Type B pancreatic cell (in vitro differentiated cells): Measurements from ENCODE around the gene C6. TPM values are rescaled to one million over a fixed set of nuclear protein-coding genes. Genes with fewer than 3 reads are reported as not detected.

ENCODE experiments used
- DNase-seq: peaks from one replicate; pipeline ENCODE4 v3.0.0; 2021; ENCODE audit warnings: mixed read lengths; ENCODE audit not compliant: unreplicated experiment; ENCODE audit errors: extremely low spot score
- H3K27ac Mint-ChIP-seq: 2 replicates; pipeline ENCODE4 v1.8.0; 2021; ENCODE audit warnings: mild to moderate bottlenecking, mixed read lengths
- H3K27me3 Mint-ChIP-seq: 2 replicates; pipeline ENCODE4 v1.8.0; 2021; ENCODE audit warnings: mixed read lengths
- H3K36me3 Mint-ChIP-seq: 2 replicates; pipeline ENCODE4 v1.8.0; 2021; ENCODE audit warnings: mixed read lengths
- H3K4me1 Mint-ChIP-seq: one replicate; pipeline ENCODE4 v1.8.0; 2021; ENCODE audit warnings: mixed read lengths; ENCODE audit not compliant: unreplicated experiment
- H3K4me3 Mint-ChIP-seq: 2 replicates; pipeline ENCODE4 v1.8.0; 2021; ENCODE audit warnings: mild to moderate bottlenecking, mixed read lengths
- H3K9me3 Mint-ChIP-seq: 2 replicates; pipeline ENCODE4 v1.8.0; 2021; ENCODE audit warnings: mixed read lengths
- CTCF ChIP-seq: fragments of 200-600 bp; sonication (generic); conservative IDR thresholded peaks from 2 replicates; pipeline ENCODE4 v1.5.0; 2021; ENCODE audit warnings: antibody characterized with exemption, mild to moderate bottlenecking
- total RNA-seq: library from RNA; stranded (reverse); gene quantifications from 2 replicates; pipeline ENCODE4 v1.2.1, GENCODE V29; 2021; ENCODE audit warnings: low replicate concordance

Gene C6
- total RNA-seq, 1 donor from 2014 or later: 2.3 TPM

- Mint-ChIP-seq H3K4me1 (no peaks in the 10 kb centered on the region), H3K27ac (no peak overlapping the region)
- no peak for DNase-seq
These were observed 13.7 kb downstream of the C6 start for GRCh38 chr5:41199660-41200059.

DNA sequence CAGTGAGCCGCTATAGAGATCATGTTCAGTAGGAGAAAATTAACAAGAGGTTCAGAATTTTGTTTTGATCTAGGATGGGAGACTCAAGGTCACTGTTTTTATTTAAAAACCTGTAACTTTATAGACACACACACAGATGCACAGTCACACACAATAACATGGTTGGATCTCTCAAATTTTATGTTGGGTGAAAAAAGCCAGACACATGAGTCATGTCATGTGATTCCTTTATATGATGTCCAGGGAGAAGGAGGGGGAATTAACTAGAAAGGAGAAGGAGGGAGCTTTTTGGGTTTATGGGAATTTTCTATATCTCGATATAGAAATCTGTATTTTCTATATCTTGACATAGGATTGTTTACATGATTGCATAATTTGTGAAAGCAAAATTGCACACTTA lies 17.1 kb downstream of the C6 start:
- no peak for TF ChIP-seq CTCF
- H3K4me1 Mint-ChIP-seq: no peaks in the 10 kb centered on the region
- no peaks in the 10 kb centered on the region for H3K27me3 Mint-ChIP-seq
- H3K27ac Mint-ChIP-seq: no peak overlapping the region
- H3K36me3 Mint-ChIP-seq: no peaks in the 10 kb centered on the region
- DNase-seq: no peak
- no peak overlapping the region for H3K4me3 Mint-ChIP-seq
- H3K9me3 Mint-ChIP-seq: no peaks in the 10 kb centered on the region

More at GRCh38 chr5:41199660-41200059, 13.7 kb downstream of the C6 start:
- no peak for TF ChIP-seq CTCF
- Mint-ChIP-seq H3K36me3 (no peaks in the 10 kb centered on the region), H3K9me3 (no peaks in the 10 kb centered on the region), H3K27me3 (no peaks in the 10 kb centered on the region), H3K4me3 (no peak overlapping the region)

GRCh38 chr5:41195228-41195627 lies 18.1 kb downstream of the C6 start:
- DNase-seq: no peak
- TF ChIP-seq CTCF: no peak
- Mint-ChIP-seq H3K27ac (no peak overlapping the region), H3K4me1 (no peaks in the 10 kb centered on the region), H3K27me3 (no peaks in the 10 kb centered on the region), H3K36me3 (no peaks in the 10 kb centered on the region), H3K9me3 (no peaks in the 10 kb centered on the region), H3K4me3 (no peak overlapping the region)

DNA sequence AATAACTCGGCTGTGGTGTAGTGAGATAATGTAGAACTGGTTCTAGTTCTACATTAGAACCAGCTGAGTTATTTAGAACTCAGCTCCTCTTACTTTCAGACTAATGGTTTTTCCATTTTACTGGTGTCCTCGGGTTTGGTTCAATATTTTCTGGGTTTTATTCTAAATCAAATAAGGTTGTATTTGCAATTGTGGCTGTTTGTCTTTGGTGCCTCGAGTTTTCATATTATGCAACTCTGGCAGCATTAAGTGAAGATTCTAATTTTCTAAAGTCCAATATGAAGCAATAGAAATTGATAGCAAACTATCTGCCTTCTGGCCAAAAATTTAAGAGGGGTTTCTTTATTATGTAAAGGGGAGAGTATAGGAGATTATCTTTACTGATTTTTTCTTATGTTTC lies 19.0 kb downstream of the C6 start:
- Mint-ChIP-seq H3K9me3 (no peaks in the 10 kb centered on the region), H3K4me1 (no peaks in the 10 kb centered on the region)
- no peak for TF ChIP-seq CTCF

DNA sequence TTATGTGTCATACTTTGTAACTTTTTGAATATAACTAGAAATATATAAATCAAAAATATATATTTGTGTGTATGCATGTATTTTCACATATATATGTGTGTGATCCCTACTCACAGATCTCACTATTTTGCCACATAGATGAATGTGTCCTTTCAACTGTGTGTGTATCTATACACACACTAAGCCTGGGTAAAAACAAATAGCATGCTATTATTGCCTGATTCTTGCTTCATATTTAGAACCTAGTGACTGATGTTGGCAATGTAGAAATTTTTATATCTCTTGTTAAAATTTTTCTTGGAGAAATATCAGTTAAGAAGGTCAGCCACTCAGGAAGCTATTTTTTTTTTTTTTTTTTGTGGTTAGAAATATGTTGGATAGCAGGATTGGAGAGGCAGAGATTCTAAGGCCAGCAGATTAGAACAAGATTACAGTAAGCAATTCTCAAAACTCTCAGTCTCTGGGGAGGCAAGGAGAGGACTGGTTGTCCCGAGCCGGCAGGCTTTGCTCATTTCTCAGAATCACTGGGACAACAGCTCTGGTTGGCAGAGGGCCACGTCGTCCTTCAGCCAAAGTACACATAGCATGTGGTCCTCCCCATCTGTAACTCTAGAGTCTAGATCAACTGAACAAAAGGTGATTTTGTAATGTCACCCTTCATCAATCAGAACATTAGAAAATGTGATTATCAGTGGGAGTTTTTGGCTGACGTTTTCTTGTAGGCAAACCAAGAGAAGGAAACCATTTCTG lies 19.7 kb downstream of the C6 start:
- no peak for TF ChIP-seq CTCF
- DNase-seq: no peak
- H3K36me3 Mint-ChIP-seq: no peaks in the 10 kb centered on the region
- no peak overlapping the region for H3K4me3 Mint-ChIP-seq
- H3K4me1 Mint-ChIP-seq: no peaks in the 10 kb centered on the region
- H3K9me3 Mint-ChIP-seq: no peaks in the 10 kb centered on the region
- no peak overlapping the region for H3K27ac Mint-ChIP-seq
- no peaks in the 10 kb centered on the region for H3K27me3 Mint-ChIP-seq

More for the DNA sequence above, 19.0 kb downstream of the C6 start:
- H3K27ac Mint-ChIP-seq: no peak overlapping the region
- H3K27me3 Mint-ChIP-seq: no peaks in the 10 kb centered on the region
- no peak overlapping the region for H3K4me3 Mint-ChIP-seq
- no peak for DNase-seq
- no peaks in the 10 kb centered on the region for H3K36me3 Mint-ChIP-seq
